ENCODE measurements around the gene CSNK2A1.

- TF ChIP-seq POLR2A (IDR thresholded peaks at IDR 0.05) = no peak
- TF ChIP-seq, protein P1, sequence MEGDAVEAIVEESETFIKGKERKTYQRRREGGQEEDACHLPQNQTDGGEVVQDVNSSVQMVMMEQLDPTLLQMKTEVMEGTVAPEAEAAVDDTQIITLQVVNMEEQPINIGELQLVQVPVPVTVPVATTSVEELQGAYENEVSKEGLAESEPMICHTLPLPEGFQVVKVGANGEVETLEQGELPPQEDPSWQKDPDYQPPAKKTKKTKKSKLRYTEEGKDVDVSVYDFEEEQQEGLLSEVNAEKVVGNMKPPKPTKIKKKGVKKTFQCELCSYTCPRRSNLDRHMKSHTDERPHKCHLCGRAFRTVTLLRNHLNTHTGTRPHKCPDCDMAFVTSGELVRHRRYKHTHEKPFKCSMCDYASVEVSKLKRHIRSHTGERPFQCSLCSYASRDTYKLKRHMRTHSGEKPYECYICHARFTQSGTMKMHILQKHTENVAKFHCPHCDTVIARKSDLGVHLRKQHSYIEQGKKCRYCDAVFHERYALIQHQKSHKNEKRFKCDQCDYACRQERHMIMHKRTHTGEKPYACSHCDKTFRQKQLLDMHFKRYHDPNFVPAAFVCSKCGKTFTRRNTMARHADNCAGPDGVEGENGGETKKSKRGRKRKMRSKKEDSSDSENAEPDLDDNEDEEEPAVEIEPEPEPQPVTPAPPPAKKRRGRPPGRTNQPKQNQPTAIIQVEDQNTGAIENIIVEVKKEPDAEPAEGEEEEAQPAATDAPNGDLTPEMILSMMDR (IDR thresholded peaks at IDR 0.05) = no peak
These were observed 103.0 kb downstream of the CSNK2A1 start for GRCh38 chr20:440636-441035.
